ENCODE data around the gene ADGRF5. TPM values are rescaled to one million over a fixed set of nuclear protein-coding genes. Genes with fewer than 3 reads are reported as not detected.

The ADGRF5 gene
- total and polyA plus RNA-seq, 10 donors = 5.2 to 129 (median 82.3) TPM

DNA sequence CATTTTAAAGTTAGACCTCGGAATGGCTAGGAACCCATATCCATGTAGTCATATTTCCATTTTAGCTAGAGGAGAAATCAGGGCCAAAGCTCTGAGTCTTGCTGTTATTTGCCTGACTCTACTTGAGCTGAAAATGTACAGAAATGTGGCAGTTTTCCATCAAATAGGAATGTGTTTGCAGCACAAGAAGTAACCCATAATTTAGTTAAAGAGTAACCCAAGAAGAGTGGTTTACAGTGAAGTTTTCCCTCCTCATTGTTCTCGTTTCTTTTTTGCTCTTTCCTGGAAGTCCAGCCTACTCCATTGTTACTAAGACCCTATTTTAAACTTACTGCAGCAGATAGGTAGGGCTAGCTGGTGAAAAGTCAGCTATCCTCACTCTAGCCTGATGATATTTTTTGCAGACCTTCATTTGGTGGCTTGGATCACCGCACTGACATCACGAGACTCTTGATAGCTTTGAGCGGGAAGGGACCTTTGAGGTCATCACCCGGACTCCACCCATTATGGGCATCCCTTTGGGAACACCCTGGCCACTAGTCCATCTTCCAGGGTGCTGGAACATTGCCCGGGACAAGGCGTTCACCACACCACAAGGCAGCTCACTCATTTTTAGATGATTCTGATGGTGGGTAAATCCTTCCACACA lies 28.0 kb upstream of the ADGRF5 start:
- peak overlapping the region in 5 of 8 donors; percentile 16 to 71 (median 45) for H3K27ac ChIP-seq
- 70 to 85% (median 72%) methylated on average over 8 of the region's 8 CpGs for WGBS, 5 donors
- H3K9me3 ChIP-seq = no peaks in the 10 kb centered on the region
- H3K4me1 ChIP-seq = peaks cover 0 to 33% (median 0%) of the 10 kb centered on the region in 6 donors
- TF ChIP-seq, protein P1, sequence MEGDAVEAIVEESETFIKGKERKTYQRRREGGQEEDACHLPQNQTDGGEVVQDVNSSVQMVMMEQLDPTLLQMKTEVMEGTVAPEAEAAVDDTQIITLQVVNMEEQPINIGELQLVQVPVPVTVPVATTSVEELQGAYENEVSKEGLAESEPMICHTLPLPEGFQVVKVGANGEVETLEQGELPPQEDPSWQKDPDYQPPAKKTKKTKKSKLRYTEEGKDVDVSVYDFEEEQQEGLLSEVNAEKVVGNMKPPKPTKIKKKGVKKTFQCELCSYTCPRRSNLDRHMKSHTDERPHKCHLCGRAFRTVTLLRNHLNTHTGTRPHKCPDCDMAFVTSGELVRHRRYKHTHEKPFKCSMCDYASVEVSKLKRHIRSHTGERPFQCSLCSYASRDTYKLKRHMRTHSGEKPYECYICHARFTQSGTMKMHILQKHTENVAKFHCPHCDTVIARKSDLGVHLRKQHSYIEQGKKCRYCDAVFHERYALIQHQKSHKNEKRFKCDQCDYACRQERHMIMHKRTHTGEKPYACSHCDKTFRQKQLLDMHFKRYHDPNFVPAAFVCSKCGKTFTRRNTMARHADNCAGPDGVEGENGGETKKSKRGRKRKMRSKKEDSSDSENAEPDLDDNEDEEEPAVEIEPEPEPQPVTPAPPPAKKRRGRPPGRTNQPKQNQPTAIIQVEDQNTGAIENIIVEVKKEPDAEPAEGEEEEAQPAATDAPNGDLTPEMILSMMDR (IDR thresholded peaks at IDR 0.05 in 8 of 11, conservative IDR thresholded peaks at IDR 0.05 in 3 of 11) = no peak
- TF ChIP-seq POLR2A (IDR thresholded peaks at IDR 0.05) (no peak), POLR2AphosphoS5 (IDR thresholded peaks at IDR 0.05) (no peak)
- no peak overlapping the region for H3K4me3 ChIP-seq
- intact Hi-C loops (cut with DNase I; ENCODE audit: low total_unique reads) = no loop called here
- DNase-seq = no peak
- H3K36me3 ChIP-seq = no peaks in the 10 kb centered on the region
- H3K27me3 ChIP-seq (replicated peaks in 1 of 7) = no peaks in the 10 kb centered on the region

DNA sequence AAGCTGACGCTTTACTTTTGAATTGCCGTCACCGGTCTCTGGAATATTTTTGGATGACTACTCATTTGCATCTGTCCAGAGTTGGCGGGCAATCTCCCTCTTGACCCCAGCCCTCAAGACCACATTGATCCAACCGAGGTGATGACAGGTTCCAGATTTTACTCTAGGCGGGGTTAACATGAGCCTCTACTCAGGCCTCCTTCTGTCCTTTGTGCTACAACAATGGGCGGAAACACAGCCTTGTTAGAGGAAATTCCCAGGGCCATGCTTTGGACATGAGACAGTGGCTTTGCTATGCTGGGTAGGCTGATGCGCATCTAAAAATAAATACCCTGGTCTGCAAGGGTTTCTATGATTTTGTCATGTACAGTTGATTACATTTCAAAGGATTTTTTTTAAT lies 27.0 kb upstream of the ADGRF5 start:
- 71 to 80% (median 76%) methylated on average over 8 of the region's 8 CpGs for WGBS, 5 donors

DNA sequence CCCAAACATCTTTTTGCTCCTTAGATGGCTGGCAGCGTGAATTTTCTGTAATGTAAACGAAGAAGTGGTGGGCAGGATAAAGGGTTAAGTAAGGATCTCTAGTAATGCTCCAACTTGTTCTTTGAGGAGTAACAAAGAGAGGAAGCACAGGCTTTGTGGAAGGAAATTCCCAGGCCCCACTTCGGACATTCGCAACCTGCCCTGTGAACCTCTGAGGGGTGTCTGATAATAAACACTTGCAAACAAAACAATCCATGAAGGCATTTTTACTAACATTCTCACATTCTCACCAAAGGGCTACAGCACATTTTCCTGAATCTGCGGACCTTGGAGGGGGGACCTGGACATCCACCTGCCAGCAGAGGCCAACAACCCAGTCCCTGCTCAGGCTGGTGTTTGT lies 25.8 kb upstream of the ADGRF5 start:
- H3K27me3 ChIP-seq (replicated peaks in 1 of 7) = no peaks in the 10 kb centered on the region
- intact Hi-C loops (cut with DNase I; ENCODE audit: low total_unique reads) = no loop called here
- 65 to 82% (median 77%) methylated on average over 5 of the region's 5 CpGs for WGBS, 5 donors
- no peaks in the 10 kb centered on the region for H3K36me3 ChIP-seq
- peak overlapping the region in 3 of 8 donors; percentile 32 to 71 (median 68) for H3K27ac ChIP-seq
- no peak for TF ChIP-seq POLR2A (IDR thresholded peaks at IDR 0.05)
- TF ChIP-seq, protein P1 (IDR thresholded peaks at IDR 0.05 in 8 of 11, conservative IDR thresholded peaks at IDR 0.05 in 3 of 11) = no peak
- no peak for TF ChIP-seq POLR2AphosphoS5 (IDR thresholded peaks at IDR 0.05)
- H3K9me3 ChIP-seq = no peaks in the 10 kb centered on the region
- peaks cover 0 to 33% (median 0%) of the 10 kb centered on the region in 6 donors for H3K4me1 ChIP-seq
- no peak for DNase-seq
- no peak overlapping the region for H3K4me3 ChIP-seq

More for the DNA sequence above, 27.0 kb upstream of the ADGRF5 start:
- DNase-seq = no peak
- Histone ChIP-seq H3K27ac (peak overlapping the region in 6 of 8 donors; percentile 42 to 71 (median 56)), H3K36me3 (no peaks in the 10 kb centered on the region), H3K4me3 (no peak overlapping the region), H3K4me1 (peaks cover 0 to 33% (median 0%) of the 10 kb centered on the region in 6 donors), H3K27me3 (replicated peaks in 1 of 7) (no peaks in the 10 kb centered on the region), H3K9me3 (no peaks in the 10 kb centered on the region)
- TF ChIP-seq POLR2A (IDR thresholded peaks at IDR 0.05) (no peak), POLR2AphosphoS5 (IDR thresholded peaks at IDR 0.05) (peak in 1 of 3 donors; percentile 73)
- intact Hi-C loops (cut with DNase I; ENCODE audit: low total_unique reads) = no loop called here

DNA sequence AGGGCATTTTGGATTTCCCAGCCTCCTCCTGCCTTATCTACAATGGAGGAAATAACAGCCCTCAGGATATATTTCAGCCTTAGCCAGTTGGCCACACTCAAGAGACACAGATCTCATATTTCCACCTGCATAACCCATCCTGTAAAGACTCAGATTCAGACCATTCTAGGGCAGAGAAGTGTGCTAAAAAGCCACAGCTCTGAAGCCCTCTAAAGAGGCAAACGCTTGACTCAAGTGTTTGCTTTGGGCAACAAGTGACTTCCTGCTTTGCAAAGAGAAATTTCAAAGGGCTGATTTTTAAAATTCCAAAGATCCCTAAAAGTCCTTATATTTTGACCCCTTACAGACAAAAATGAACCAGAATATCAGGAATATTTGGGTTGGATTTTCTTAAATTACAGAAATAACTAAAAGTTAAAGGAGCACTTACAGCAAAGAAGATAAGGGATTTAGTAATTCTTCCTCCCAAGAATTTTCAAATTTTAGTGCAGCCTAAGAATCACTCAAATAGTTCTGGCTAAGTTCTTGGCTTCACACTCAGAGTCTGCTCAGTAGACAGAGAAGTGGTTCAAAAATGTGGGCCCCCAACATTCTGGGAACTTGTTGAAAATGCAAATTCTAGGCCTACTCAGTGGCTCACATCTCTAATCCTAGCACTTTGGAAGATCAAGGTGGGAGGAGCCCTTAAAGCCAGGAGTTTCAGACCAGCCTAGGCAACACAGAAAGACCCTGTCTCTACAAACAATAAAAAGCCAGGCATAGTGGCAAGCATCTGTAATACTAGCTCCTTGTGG lies 18.9 kb upstream of the ADGRF5 start:
- Histone ChIP-seq H3K27ac (no peak overlapping the region), H3K27me3 (replicated peaks in 1 of 7) (no peaks in the 10 kb centered on the region), H3K4me1 (peaks cover 0 to 2% (median 0%) of the 10 kb centered on the region in 6 donors), H3K4me3 (no peak overlapping the region), H3K9me3 (no peaks in the 10 kb centered on the region), H3K36me3 (no peaks in the 10 kb centered on the region)
- DNase-seq = no peak
- intact Hi-C loops (cut with DNase I; ENCODE audit: low total_unique reads) = no loop called here
- TF ChIP-seq, protein P1 (IDR thresholded peaks at IDR 0.05 in 8 of 11, conservative IDR thresholded peaks at IDR 0.05 in 3 of 11) = no peak
- TF ChIP-seq POLR2A (IDR thresholded peaks at IDR 0.05) (no peak), POLR2AphosphoS5 (IDR thresholded peaks at IDR 0.05) (no peak)
- WGBS, 5 donors = 34 to 67% (median 59%) methylated on average over 1 of the region's 1 CpG
